Measurements from ENCODE around the gene SLC2A10.

The SLC2A10 gene

GRCh38 chr20:46770330-46771194 lies 61.1 kb downstream of the SLC2A10 start:
- DNase-seq (ENCODE audit: low read depth): no peak

GRCh38 chr20:46771195-46771588 lies 61.7 kb downstream of the SLC2A10 start:
- no peak for DNase-seq (ENCODE audit: low read depth)

DNA sequence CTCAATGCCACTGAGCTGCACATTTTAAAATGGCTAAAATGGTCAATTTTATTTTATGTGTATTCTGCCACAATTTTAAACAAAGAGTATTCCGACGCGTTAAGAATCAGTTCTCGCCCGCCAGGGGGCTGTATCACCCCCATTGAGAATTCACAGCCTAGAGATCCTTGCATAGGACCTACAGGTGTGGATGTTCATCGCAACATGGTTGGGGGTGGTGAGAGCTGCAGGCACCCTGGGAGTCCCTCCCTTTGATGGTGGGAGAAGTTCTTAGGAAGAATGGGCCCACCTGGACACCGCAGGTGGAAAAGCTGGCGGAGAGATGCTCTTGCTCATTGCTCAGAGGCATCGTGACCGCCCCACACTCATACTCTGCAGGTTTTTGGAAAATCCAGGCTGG lies 63.5 kb downstream of the SLC2A10 start:
- no peak for DNase-seq (ENCODE audit: low read depth)

- no peak for DNase-seq (ENCODE audit: low read depth)
These were observed 64.2 kb downstream of the SLC2A10 start for GRCh38 chr20:46773680-46774079.

- no peak for DNase-seq (ENCODE audit: low read depth)
These were observed 64.8 kb downstream of the SLC2A10 start for GRCh38 chr20:46774236-46774635.

- no peak for DNase-seq (ENCODE audit: low read depth)
These were observed 65.6 kb downstream of the SLC2A10 start for GRCh38 chr20:46774943-46775560.

DNA sequence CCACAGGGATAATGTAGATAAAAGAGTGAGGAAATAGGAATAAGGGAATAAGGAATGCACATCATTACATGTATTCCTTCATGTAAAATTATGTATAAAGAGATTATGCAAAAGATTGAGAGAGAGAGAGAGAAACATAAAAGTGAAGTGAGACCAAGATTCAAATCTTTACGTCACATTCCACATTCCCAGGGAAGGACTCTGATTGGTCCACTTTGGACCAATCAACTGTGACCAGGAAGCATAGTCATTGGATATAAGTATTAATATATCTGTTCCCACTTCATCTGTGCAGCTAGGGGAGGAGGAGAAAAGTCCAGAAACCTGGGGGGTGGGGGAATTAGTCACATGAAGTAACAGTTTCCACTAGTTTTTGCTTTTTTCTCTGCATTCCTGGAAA lies 66.4 kb downstream of the SLC2A10 start:
- no peak for DNase-seq (ENCODE audit: low read depth)

DNA sequence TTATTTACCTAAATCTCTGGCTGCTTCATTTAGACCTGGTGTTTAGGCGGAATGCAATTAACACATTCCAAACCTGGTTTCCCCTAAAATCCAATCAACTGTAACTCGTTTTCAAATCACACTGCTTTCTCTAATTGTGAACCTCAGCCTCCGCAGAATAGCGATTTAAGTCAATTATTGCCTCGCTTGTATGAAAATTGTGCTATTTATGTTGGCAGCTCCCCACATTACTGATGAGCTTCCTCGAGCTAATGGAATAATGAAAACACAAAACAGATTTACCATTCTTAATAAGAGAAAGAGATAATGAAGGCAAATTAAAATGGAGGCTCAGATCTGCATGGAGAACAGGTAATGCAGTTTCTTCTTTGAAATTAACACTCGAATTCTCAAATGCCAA lies 67.9 kb downstream of the SLC2A10 start:
- DNase-seq (ENCODE audit: low read depth): no peak

- DNase-seq (ENCODE audit: low read depth): no peak
These were observed 70.4 kb downstream of the SLC2A10 start for GRCh38 chr20:46779831-46780230.

DNA sequence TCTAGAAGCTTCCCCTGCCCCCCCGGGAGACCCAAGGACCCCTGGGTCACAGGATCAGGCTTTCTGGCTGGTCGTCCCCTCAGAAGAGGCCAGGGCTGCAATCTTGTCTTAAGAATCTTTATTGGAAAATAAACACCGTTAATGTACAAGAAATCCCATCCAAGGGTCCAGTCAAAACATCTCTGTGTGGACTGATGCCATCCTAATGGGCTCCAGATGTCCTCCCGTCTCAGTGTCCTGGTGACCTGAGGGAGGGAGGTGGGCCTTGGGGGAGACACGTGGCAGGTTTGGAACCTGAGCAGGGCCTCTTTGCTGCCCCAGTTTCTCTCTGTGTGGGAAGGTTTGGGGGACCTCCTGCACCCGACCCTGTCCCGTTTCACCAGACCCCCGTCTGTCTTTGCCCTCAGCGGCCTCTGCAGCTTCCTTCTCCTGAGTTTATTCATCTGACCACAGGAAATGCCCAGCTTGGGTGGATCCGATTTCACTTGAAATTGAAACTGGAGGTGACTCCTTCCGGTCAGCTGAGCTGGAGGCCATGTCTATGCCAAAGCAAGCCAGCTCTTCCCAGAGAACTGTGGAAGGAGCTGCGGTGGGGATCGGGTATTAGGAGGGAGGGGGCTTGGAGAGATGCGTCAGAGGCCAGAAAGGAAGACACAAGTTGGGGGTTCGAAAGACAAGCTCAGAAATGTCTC lies 75.1 kb downstream of the SLC2A10 start:
- DNase-seq (ENCODE audit: low read depth): no peak

Data from stimulated activated CD4-positive, alpha-beta T cell treated with anti-CD3 and anti-CD28 coated beads, Interleukin-2, amount 100 ng/mL, for 4 hours (primary cell).